GM20000 (cell line): ENCODE measurements around the gene C2orf81.

Experiments
- DNase-seq: peaks from one replicate; pipeline ENCODE4 v3.0.0; 2012; ENCODE audit warnings: low spot score
- CTCF ChIP-seq: IDR thresholded peaks from 2 replicates; pipeline ENCODE4 v1.5.1; 2012; ENCODE audit warnings: mild to moderate bottlenecking, control low read depth; ENCODE audit errors: extremely low read depth, missing control alignments

C2orf81 gene

GRCh38 chr2:74391209-74391579, 30.2 kb downstream of the C2orf81 start:
- no peak for DNase-seq
- no peak for TF ChIP-seq CTCF

- no peak for DNase-seq
- TF ChIP-seq CTCF: no peak
These were observed 30.8 kb downstream of the C2orf81 start for GRCh38 chr2:74390606-74391005.

- no peak for TF ChIP-seq CTCF
- DNase-seq: no peak
These were observed 34.1 kb downstream of the C2orf81 start for GRCh38 chr2:74387346-74387745.

GRCh38 chr2:74385396-74385795, 36.0 kb downstream of the C2orf81 start:
- no peak for DNase-seq
- TF ChIP-seq CTCF: no peak

- no peak for TF ChIP-seq CTCF
- no peak for DNase-seq
These were observed 37.4 kb downstream of the C2orf81 start for GRCh38 chr2:74384051-74384450.

GRCh38 chr2:74383254-74383653, 38.2 kb downstream of the C2orf81 start:
- no peak for DNase-seq
- no peak for TF ChIP-seq CTCF

GRCh38 chr2:74381751-74382150, 39.7 kb downstream of the C2orf81 start:
- DNase-seq: no peak
- no peak for TF ChIP-seq CTCF
